Mammary epithelial cell (primary cell): ENCODE measurements around the gene FOXD1.

Source experiments
- EZH2 ChIP-seq: IDR thresholded peaks from 2 replicates; pipeline ENCODE4 v1.6.1; 2012; ENCODE audit warnings: low read length, inconsistent platforms, borderline replicate concordance
- TF ChIP-seq, protein P1 (sequence below), 2 donors: IDR thresholded peaks in 1 of 2; conservative IDR thresholded peaks in 1 of 2; 2 replicates each; pipeline ENCODE4 v1.5.1; 2011 to 2012; ENCODE audit warnings: inconsistent platforms in 2 of 2, low read length in 2 of 2, mild to moderate bottlenecking in 2 of 2, control low read depth in 1 of 2, low read depth in 1 of 2; ENCODE audit not compliant: insufficient read depth in 1 of 2; ENCODE audit errors: extremely low read depth in 1 of 2

DNA sequence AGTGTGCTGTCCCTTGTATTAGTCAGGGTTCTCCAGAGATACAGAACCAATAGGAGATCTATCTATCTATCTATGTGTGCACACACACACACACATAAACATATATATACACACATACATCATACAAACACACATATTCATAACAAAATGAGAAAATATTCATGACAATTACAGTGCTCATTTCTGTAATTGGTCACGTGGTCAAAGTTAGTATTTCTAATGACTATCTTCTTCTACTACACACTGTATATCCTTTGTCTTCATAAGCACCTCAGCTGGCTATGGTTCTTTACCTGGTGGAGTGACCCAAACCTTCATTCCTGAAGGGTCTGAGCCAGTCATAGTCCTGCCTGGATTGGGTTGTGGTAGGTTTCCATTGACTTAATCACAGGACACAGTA is 31.9 kb upstream of the FOXD1 start:
- no peak for TF ChIP-seq EZH2
- TF ChIP-seq, protein P1, sequence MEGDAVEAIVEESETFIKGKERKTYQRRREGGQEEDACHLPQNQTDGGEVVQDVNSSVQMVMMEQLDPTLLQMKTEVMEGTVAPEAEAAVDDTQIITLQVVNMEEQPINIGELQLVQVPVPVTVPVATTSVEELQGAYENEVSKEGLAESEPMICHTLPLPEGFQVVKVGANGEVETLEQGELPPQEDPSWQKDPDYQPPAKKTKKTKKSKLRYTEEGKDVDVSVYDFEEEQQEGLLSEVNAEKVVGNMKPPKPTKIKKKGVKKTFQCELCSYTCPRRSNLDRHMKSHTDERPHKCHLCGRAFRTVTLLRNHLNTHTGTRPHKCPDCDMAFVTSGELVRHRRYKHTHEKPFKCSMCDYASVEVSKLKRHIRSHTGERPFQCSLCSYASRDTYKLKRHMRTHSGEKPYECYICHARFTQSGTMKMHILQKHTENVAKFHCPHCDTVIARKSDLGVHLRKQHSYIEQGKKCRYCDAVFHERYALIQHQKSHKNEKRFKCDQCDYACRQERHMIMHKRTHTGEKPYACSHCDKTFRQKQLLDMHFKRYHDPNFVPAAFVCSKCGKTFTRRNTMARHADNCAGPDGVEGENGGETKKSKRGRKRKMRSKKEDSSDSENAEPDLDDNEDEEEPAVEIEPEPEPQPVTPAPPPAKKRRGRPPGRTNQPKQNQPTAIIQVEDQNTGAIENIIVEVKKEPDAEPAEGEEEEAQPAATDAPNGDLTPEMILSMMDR (conservative IDR thresholded peaks at IDR 0.05 in 1 of 2, IDR thresholded peaks at IDR 0.05 in 1 of 2; ENCODE audit: extremely low read depth in 1 of 2, insufficient read depth in 1 of 2, low read depth in 1 of 2, low read length in 2 of 2) = no peak
